Measurements from ENCODE around the gene CADM1.

DNA sequence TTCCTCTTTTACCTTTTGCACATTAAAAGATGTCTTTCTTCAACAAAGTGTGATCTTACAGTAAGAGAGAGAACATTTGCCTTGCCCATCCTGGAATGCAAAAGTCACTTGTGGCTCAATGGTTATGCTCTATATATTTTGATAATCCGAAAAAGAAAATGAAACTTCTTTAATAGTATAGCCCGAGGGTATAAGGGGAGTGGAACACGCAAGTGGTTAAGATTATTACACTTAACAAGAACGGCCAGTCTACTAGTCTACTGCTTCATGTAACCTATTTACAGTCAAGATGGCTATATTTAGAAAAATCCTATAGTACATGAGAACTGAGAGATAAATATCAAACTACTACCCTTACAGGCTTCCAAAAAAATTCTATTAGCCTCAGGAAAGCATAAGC lies 86.1 kb downstream of the CADM1 start:
- TF ChIP-seq, protein P1, sequence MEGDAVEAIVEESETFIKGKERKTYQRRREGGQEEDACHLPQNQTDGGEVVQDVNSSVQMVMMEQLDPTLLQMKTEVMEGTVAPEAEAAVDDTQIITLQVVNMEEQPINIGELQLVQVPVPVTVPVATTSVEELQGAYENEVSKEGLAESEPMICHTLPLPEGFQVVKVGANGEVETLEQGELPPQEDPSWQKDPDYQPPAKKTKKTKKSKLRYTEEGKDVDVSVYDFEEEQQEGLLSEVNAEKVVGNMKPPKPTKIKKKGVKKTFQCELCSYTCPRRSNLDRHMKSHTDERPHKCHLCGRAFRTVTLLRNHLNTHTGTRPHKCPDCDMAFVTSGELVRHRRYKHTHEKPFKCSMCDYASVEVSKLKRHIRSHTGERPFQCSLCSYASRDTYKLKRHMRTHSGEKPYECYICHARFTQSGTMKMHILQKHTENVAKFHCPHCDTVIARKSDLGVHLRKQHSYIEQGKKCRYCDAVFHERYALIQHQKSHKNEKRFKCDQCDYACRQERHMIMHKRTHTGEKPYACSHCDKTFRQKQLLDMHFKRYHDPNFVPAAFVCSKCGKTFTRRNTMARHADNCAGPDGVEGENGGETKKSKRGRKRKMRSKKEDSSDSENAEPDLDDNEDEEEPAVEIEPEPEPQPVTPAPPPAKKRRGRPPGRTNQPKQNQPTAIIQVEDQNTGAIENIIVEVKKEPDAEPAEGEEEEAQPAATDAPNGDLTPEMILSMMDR (IDR thresholded peaks at IDR 0.05): no peak
- no peak for TF ChIP-seq POLR2A (IDR thresholded peaks at IDR 0.05)
